ENCODE measurements around the gene UCMA.
"Not testable (repeated sequence)": the region's sequence is repeated elsewhere in the genome, so short reads cannot be mapped to it uniquely, and the experiment has no call there.

The UCMA gene

GRCh38 chr10:13238271-13239077 lies 4.3 kb upstream of the UCMA start:
- in situ Hi-C loops (cut with MboI; ENCODE audit: low pct_unique_long_range_greater_than_20kb, low sequenced_read_pairs) = no loop called here
- DNase-seq = no peak

- in situ Hi-C loops (cut with MboI; ENCODE audit: low pct_unique_long_range_greater_than_20kb, low sequenced_read_pairs) = no loop called here
- DNase-seq = no peak
Measured at GRCh38 chr10:13236638-13237037, 2.5 kb upstream of the UCMA start.

- DNase-seq; in situ Hi-C loops (cut with MboI; ENCODE audit: low pct_unique_long_range_greater_than_20kb, low sequenced_read_pairs): not testable (repeated sequence)
Measured at GRCh38 chr10:13234736-13235135, 562 bp upstream of the UCMA start.

- in situ Hi-C loops (cut with MboI; ENCODE audit: low pct_unique_long_range_greater_than_20kb, low sequenced_read_pairs) = no loop called here
- no peak for DNase-seq
Measured at GRCh38 chr10:13233358-13233757, 816 bp downstream of the UCMA start.

GRCh38 chr10:13231808-13232207 lies 2.4 kb downstream of the UCMA start:
- DNase-seq = no peak
- in situ Hi-C loops (cut with MboI; ENCODE audit: low pct_unique_long_range_greater_than_20kb, low sequenced_read_pairs) = no loop called here

GRCh38 chr10:13231190-13231589 lies 3.0 kb downstream of the UCMA start:
- in situ Hi-C loops (cut with MboI; ENCODE audit: low pct_unique_long_range_greater_than_20kb, low sequenced_read_pairs) = no loop called here
- DNase-seq = no peak

GRCh38 chr10:13227031-13227430 lies 7.1 kb downstream of the UCMA start:
- in situ Hi-C loops (cut with MboI; ENCODE audit: low pct_unique_long_range_greater_than_20kb, low sequenced_read_pairs) = no loop called here
- DNase-seq = no peak

- in situ Hi-C loops (cut with MboI; ENCODE audit: low pct_unique_long_range_greater_than_20kb, low sequenced_read_pairs) = no loop called here
- no peak for DNase-seq
Measured at GRCh38 chr10:13225601-13226000, 8.6 kb downstream of the UCMA start.

- in situ Hi-C loops (cut with MboI; ENCODE audit: low pct_unique_long_range_greater_than_20kb, low sequenced_read_pairs) = no loop called here
Measured at GRCh38 chr10:13224210-13224995, 9.8 kb downstream of the UCMA start.

GRCh38 chr10:13223241-13223640 lies 10.9 kb downstream of the UCMA start:
- in situ Hi-C loops (cut with MboI; ENCODE audit: low pct_unique_long_range_greater_than_20kb, low sequenced_read_pairs) = no loop called here
- no peak for DNase-seq

More at GRCh38 chr10:13224210-13224995, 9.8 kb downstream of the UCMA start:
- DNase-seq = no peak

- in situ Hi-C loops (cut with MboI; ENCODE audit: low pct_unique_long_range_greater_than_20kb, low sequenced_read_pairs) = no loop called here
- no peak for DNase-seq
Measured at GRCh38 chr10:13222566-13222965, 11.6 kb downstream of the UCMA start.

GRCh38 chr10:13222151-13222550 lies 12.0 kb downstream of the UCMA start:
- DNase-seq = no peak
- in situ Hi-C loops (cut with MboI; ENCODE audit: low pct_unique_long_range_greater_than_20kb, low sequenced_read_pairs) = no loop called here

- in situ Hi-C loops (cut with MboI; ENCODE audit: low pct_unique_long_range_greater_than_20kb, low sequenced_read_pairs) = no loop called here
- no peak for DNase-seq
Measured at GRCh38 chr10:13221572-13221971, 12.6 kb downstream of the UCMA start.

- in situ Hi-C loops (cut with MboI; ENCODE audit: low pct_unique_long_range_greater_than_20kb, low sequenced_read_pairs) = no loop called here
- DNase-seq = peak; percentile 63
Measured at GRCh38 chr10:13219685-13220670, 14.2 kb downstream of the UCMA start.

GRCh38 chr10:13218878-13219277 lies 15.3 kb downstream of the UCMA start:
- no peak for DNase-seq
- in situ Hi-C loops (cut with MboI; ENCODE audit: low pct_unique_long_range_greater_than_20kb, low sequenced_read_pairs) = no loop called here

GRCh38 chr10:13213163-13213562 lies 21.0 kb downstream of the UCMA start:
- in situ Hi-C loops (cut with MboI; ENCODE audit: low pct_unique_long_range_greater_than_20kb, low sequenced_read_pairs) = no loop called here
- no peak for DNase-seq

GRCh38 chr10:13206546-13207443 lies 27.4 kb downstream of the UCMA start:
- in situ Hi-C loops (cut with MboI; ENCODE audit: low pct_unique_long_range_greater_than_20kb, low sequenced_read_pairs) = no loop called here
- peak; percentile 16 for DNase-seq

- in situ Hi-C loops (cut with MboI; ENCODE audit: low pct_unique_long_range_greater_than_20kb, low sequenced_read_pairs) = no loop called here
- DNase-seq = no peak
Measured at GRCh38 chr10:13206091-13206490, 28.1 kb downstream of the UCMA start.

Data from KBM-7 (cell line).